ENCODE results near the gene IL19.
A peak's percentile ranks its signal among the peaks of the same experiment; 100 is the strongest.

Gene IL19

GRCh38 chr1:206821493-206821892 lies 50.9 kb downstream of the IL19 start:
- DNase-seq (ENCODE audit: low read depth) = no peak
- TF ChIP-seq MYC (IDR thresholded peaks at IDR 0.05; ENCODE audit: low read depth, low read length) (no peak), POLR2A (IDR thresholded peaks at IDR 0.05; ENCODE audit: extremely low read depth, insufficient read length) (no peak)
- TF ChIP-seq, protein P1, sequence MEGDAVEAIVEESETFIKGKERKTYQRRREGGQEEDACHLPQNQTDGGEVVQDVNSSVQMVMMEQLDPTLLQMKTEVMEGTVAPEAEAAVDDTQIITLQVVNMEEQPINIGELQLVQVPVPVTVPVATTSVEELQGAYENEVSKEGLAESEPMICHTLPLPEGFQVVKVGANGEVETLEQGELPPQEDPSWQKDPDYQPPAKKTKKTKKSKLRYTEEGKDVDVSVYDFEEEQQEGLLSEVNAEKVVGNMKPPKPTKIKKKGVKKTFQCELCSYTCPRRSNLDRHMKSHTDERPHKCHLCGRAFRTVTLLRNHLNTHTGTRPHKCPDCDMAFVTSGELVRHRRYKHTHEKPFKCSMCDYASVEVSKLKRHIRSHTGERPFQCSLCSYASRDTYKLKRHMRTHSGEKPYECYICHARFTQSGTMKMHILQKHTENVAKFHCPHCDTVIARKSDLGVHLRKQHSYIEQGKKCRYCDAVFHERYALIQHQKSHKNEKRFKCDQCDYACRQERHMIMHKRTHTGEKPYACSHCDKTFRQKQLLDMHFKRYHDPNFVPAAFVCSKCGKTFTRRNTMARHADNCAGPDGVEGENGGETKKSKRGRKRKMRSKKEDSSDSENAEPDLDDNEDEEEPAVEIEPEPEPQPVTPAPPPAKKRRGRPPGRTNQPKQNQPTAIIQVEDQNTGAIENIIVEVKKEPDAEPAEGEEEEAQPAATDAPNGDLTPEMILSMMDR (IDR thresholded peaks at IDR 0.05; ENCODE audit: low read depth, low read length) = no peak
- TF ChIP-seq, protein P2, sequence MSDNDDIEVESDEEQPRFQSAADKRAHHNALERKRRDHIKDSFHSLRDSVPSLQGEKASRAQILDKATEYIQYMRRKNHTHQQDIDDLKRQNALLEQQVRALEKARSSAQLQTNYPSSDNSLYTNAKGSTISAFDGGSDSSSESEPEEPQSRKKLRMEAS (IDR thresholded peaks at IDR 0.05; ENCODE audit: low read depth, low read length) = no peak
- no peak overlapping the region for H3K4me3 ChIP-seq (ENCODE audit: low read depth, low read length)

- DNase-seq (ENCODE audit: low read depth) = no peak
- TF ChIP-seq, protein P2 (IDR thresholded peaks at IDR 0.05; ENCODE audit: low read depth, low read length) = no peak
- TF ChIP-seq POLR2A (IDR thresholded peaks at IDR 0.05; ENCODE audit: extremely low read depth, insufficient read length) (no peak), MYC (IDR thresholded peaks at IDR 0.05; ENCODE audit: low read depth, low read length) (no peak)
- TF ChIP-seq, protein P1 (IDR thresholded peaks at IDR 0.05; ENCODE audit: low read depth, low read length) = no peak
- no peak overlapping the region for H3K4me3 ChIP-seq (ENCODE audit: low read depth, low read length)
These were observed 53.2 kb downstream of the IL19 start for GRCh38 chr1:206823727-206824126.

GRCh38 chr1:206824331-206824730 lies 53.8 kb downstream of the IL19 start:
- peak; percentile 24 for DNase-seq (ENCODE audit: low read depth)
- TF ChIP-seq, protein P1 (IDR thresholded peaks at IDR 0.05; ENCODE audit: low read depth, low read length) = no peak
- TF ChIP-seq MYC (IDR thresholded peaks at IDR 0.05; ENCODE audit: low read depth, low read length) = no peak
- TF ChIP-seq POLR2A (IDR thresholded peaks at IDR 0.05; ENCODE audit: extremely low read depth, insufficient read length) = no peak
- TF ChIP-seq, protein P2 (IDR thresholded peaks at IDR 0.05; ENCODE audit: low read depth, low read length) = no peak
- H3K4me3 ChIP-seq (ENCODE audit: low read depth, low read length) = no peak overlapping the region

DNA sequence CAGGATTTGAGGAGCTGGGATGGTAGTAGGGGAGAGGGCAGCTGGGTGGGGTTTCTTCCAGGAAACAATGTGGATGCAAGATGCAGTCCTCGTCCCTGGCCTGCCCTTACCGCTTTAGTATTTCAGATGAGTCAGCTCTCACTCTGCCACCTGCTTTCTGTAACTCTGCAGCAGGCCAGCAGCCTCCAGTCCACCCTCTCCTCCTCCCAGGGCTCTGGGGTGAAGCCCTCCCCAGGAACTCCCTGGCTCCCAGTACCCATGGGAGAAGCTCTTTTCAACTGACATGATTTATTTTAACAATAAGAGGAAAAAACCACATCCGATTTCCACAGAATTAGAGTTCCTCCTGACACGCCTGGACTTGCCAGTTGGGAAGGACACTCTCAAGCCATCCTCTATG lies 55.8 kb downstream of the IL19 start:
- TF ChIP-seq, protein P2 (IDR thresholded peaks at IDR 0.05; ENCODE audit: low read depth, low read length) = no peak
- no peak for TF ChIP-seq POLR2A (IDR thresholded peaks at IDR 0.05; ENCODE audit: extremely low read depth, insufficient read length)
- TF ChIP-seq, protein P1 (IDR thresholded peaks at IDR 0.05; ENCODE audit: low read depth, low read length) = no peak
- no peak for DNase-seq (ENCODE audit: low read depth)
- no peak overlapping the region for H3K4me3 ChIP-seq (ENCODE audit: low read depth, low read length)

GRCh38 chr1:206828061-206828460 lies 57.5 kb downstream of the IL19 start:
- TF ChIP-seq MYC (IDR thresholded peaks at IDR 0.05; ENCODE audit: low read depth, low read length) (no peak), POLR2A (IDR thresholded peaks at IDR 0.05; ENCODE audit: extremely low read depth, insufficient read length) (no peak)
- TF ChIP-seq, protein P2 (IDR thresholded peaks at IDR 0.05; ENCODE audit: low read depth, low read length) = no peak
- TF ChIP-seq, protein P1 (IDR thresholded peaks at IDR 0.05; ENCODE audit: low read depth, low read length) = no peak
- no peak overlapping the region for H3K4me3 ChIP-seq (ENCODE audit: low read depth, low read length)
- DNase-seq (ENCODE audit: low read depth) = no peak

- no peak overlapping the region for H3K4me3 ChIP-seq (ENCODE audit: low read depth, low read length)
- no peak for DNase-seq (ENCODE audit: low read depth)
- TF ChIP-seq, protein P1 (IDR thresholded peaks at IDR 0.05; ENCODE audit: low read depth, low read length) = no peak
- TF ChIP-seq POLR2A (IDR thresholded peaks at IDR 0.05; ENCODE audit: extremely low read depth, insufficient read length) = no peak
- no peak for TF ChIP-seq MYC (IDR thresholded peaks at IDR 0.05; ENCODE audit: low read depth, low read length)
- TF ChIP-seq, protein P2 (IDR thresholded peaks at IDR 0.05; ENCODE audit: low read depth, low read length) = no peak
These were observed 58.2 kb downstream of the IL19 start for GRCh38 chr1:206828765-206829164.

Measured in NB4 (cell line).